ENCODE data around the gene RWDD1. TPM values are rescaled to one million over a fixed set of nuclear protein-coding genes. Genes with fewer than 3 reads are reported as not detected.

The RWDD1 gene
- total RNA-seq: 10 to 100 TPM; 19.5 to 51.0 TPM

GRCh38 chr6:116570856-116571682, at the start of gene RWDD1:
Gene RWDD1, plus strand, starts transcription at chr6:116571504. Its CDS starts 79 bp downstream, at chr6:116571583.
- Histone ChIP-seq H3K9me3 (no peaks in the 10 kb centered on the region), H3K4me3 (peak within 1 kb of the TSS; percentile 77), H3K27ac (peak within 1 kb of the TSS; percentile 92 to 93), H3K36me3 (no peaks in the 10 kb centered on the region), H3K27me3 (replicated peaks; ENCODE audit: insufficient read depth) (no peaks in the 10 kb centered on the region), H3K4me1 (ENCODE audit: control insufficient read depth in 1 of 2, low read depth in 2 of 2) (peaks cover 8 to 20% of the 10 kb centered on the region in 2 donors)
- DNase-seq (ENCODE audit: low spot score) (peak; percentile 97), ATAC-seq (ENCODE audit: insufficient number of reproducible peaks, low FRiP score, low read depth) (peak; percentile 95)
- peak; percentile 31 for TF ChIP-seq CTCF (IDR thresholded peaks at IDR 0.05)

- TF ChIP-seq CTCF (IDR thresholded peaks at IDR 0.05): no peak
- H3K9me3 ChIP-seq: no peaks in the 10 kb centered on the region
These were observed 48.4 kb upstream of the RWDD1 start for GRCh38 chr6:116522896-116523295.

GRCh38 chr6:116524236-116524635, 47.1 kb upstream of the RWDD1 start:
- ATAC-seq (ENCODE audit: insufficient number of reproducible peaks, low FRiP score, low read depth) (no peak), DNase-seq (ENCODE audit: low spot score) (no peak)
- peaks cover 0 to 14% of the 10 kb centered on the region in 2 donors for H3K4me1 ChIP-seq (ENCODE audit: control insufficient read depth in 1 of 2, low read depth in 2 of 2)
- no peak overlapping the region for H3K4me3 ChIP-seq
- H3K36me3 ChIP-seq: no peaks in the 10 kb centered on the region
- H3K27ac ChIP-seq: no peak overlapping the region
- TF ChIP-seq CTCF (IDR thresholded peaks at IDR 0.05): no peak
- no peaks in the 10 kb centered on the region for H3K27me3 ChIP-seq (replicated peaks; ENCODE audit: insufficient read depth)
- no peaks in the 10 kb centered on the region for H3K9me3 ChIP-seq

More at GRCh38 chr6:116522896-116523295, 48.4 kb upstream of the RWDD1 start:
- Histone ChIP-seq H3K4me3 (no peak overlapping the region), H3K27ac (no peak overlapping the region), H3K27me3 (replicated peaks; ENCODE audit: insufficient read depth) (no peaks in the 10 kb centered on the region), H3K36me3 (no peaks in the 10 kb centered on the region), H3K4me1 (ENCODE audit: control insufficient read depth in 1 of 2, low read depth in 2 of 2) (peaks cover 0 to 10% of the 10 kb centered on the region in 2 donors)
- no peak for DNase-seq (ENCODE audit: low spot score)
- ATAC-seq (ENCODE audit: insufficient number of reproducible peaks, low FRiP score, low read depth): no peak

GRCh38 chr6:116528133-116528532, 43.2 kb upstream of the RWDD1 start:
- Histone ChIP-seq H3K4me1 (ENCODE audit: control insufficient read depth in 1 of 2, low read depth in 2 of 2) (peaks cover 0 to 17% of the 10 kb centered on the region in 2 donors), H3K27ac (no peak overlapping the region), H3K9me3 (no peaks in the 10 kb centered on the region), H3K27me3 (replicated peaks; ENCODE audit: insufficient read depth) (no peaks in the 10 kb centered on the region), H3K4me3 (no peak overlapping the region), H3K36me3 (no peaks in the 10 kb centered on the region)
- ATAC-seq (ENCODE audit: insufficient number of reproducible peaks, low FRiP score, low read depth): no peak
- no peak for TF ChIP-seq CTCF (IDR thresholded peaks at IDR 0.05)
- no peak for DNase-seq (ENCODE audit: low spot score)

- Histone ChIP-seq H3K4me1 (ENCODE audit: control insufficient read depth in 1 of 2, low read depth in 2 of 2) (peaks cover 0 to 17% of the 10 kb centered on the region in 2 donors), H3K27ac (no peak overlapping the region), H3K27me3 (replicated peaks; ENCODE audit: insufficient read depth) (no peaks in the 10 kb centered on the region), H3K36me3 (no peaks in the 10 kb centered on the region), H3K4me3 (no peak overlapping the region), H3K9me3 (no peaks in the 10 kb centered on the region)
- no peak for DNase-seq (ENCODE audit: low spot score)
- no peak for TF ChIP-seq CTCF (IDR thresholded peaks at IDR 0.05)
- no peak for ATAC-seq (ENCODE audit: insufficient number of reproducible peaks, low FRiP score, low read depth)
These were observed 42.5 kb upstream of the RWDD1 start for GRCh38 chr6:116528780-116529179.

Data from thoracic aorta (tissue), 2 donors.